ENCODE results near the gene MYO3B.

GRCh38 chr2:170291474-170291873 lies 113.5 kb downstream of the MYO3B start:
- TF ChIP-seq POLR2A (IDR thresholded peaks at IDR 0.05; ENCODE audit: low read depth, low read length) (no peak), TAF1 (IDR thresholded peaks at IDR 0.05; ENCODE audit: low read depth, low read length) (no peak)

Measured in GM12891 (cell line).